Measurements from ENCODE around the gene IRF1.
"Not testable (repeated sequence)": the region's sequence is repeated elsewhere in the genome, so short reads cannot be mapped to it uniquely, and the experiment has no call there.

The IRF1 gene

DNA sequence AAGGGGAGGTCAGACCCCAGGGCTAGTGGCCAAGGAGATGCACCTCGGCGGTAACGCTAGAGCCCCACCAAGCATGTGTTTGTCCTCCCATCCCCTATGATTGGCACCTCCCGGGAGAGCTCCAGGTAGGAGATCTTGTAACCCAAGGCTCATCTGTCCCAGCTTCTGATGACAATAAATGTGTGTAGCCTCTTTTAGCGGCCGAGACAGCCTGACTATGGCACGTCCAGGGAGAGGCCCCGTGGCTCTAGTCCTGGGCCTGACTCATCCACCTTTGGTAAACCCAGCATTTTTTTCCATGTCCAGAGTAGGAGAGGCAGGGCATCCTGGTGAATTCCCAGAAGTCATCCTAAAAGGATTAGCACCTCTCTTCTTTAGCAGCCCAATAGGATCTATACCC, 39.2 kb downstream of the IRF1 start:
- H3K9ac ChIP-seq, result no peak overlapping the region
- no peak overlapping the region for H3K4me3 ChIP-seq
- no peak overlapping the region for H3K4me2 ChIP-seq
- TF ChIP-seq Cebpa-rat (IDR thresholded peaks at IDR 0.05), result no peak
- H3K27ac ChIP-seq, result no peak overlapping the region
- H3K27me3 ChIP-seq, result no peaks in the 10 kb centered on the region
- peaks cover 4% of the 10 kb centered on the region; the same call in 1 of the 2 replicates for H3K9me3 ChIP-seq
- no peaks in the 10 kb centered on the region for H4K20me1 ChIP-seq
- peaks cover 63% of the 10 kb centered on the region for H3K36me3 ChIP-seq
- H3K4me1 ChIP-seq, result peaks cover 64% of the 10 kb centered on the region

DNA sequence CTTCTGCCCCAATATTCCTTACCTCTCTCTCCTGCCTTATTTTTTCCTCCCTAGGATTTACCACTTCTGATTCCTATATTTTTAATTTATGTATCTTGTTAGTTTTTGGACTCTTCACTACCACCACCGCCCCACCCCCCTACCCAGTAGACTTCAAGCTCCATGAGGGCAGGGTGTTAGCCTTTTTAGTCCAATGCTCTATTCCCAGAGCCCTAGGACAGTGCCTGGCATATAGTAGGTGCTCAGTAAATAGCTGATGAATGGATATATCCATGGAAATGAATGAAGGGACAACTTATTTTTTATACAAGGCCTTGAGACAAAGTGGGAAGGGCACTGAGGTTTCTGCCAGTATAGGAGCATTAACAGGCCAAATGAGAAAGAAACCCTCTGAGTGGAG, 41.5 kb downstream of the IRF1 start:
- Histone ChIP-seq H3K4me3 (no peak overlapping the region), H3K36me3 (peaks cover 66% of the 10 kb centered on the region), H3K4me2 (no peak overlapping the region; the same call in 1 of the 2 replicates), H3K27me3 (no peaks in the 10 kb centered on the region), H3K27ac (no peak overlapping the region), H3K9ac (no peak overlapping the region), H3K4me1 (peaks cover 64% of the 10 kb centered on the region), H4K20me1 (no peaks in the 10 kb centered on the region), H3K9me3 (peaks cover 4% of the 10 kb centered on the region; the same call in 1 of the 2 replicates)
- TF ChIP-seq Cebpa-rat (IDR thresholded peaks at IDR 0.05), result no peak

- Histone ChIP-seq H3K4me1 (peaks cover 64% of the 10 kb centered on the region), H3K27me3 (no peaks in the 10 kb centered on the region), H3K4me2 (no peak overlapping the region), H4K20me1 (no peaks in the 10 kb centered on the region), H3K9ac (no peak overlapping the region), H3K9me3 (peaks cover 4% of the 10 kb centered on the region; the same call in 1 of the 2 replicates), H3K4me3 (no peak overlapping the region), H3K36me3 (peaks cover 68% of the 10 kb centered on the region), H3K27ac (0 out of 2 replicates have a peak overlapping the region, but pooled peaks have one; percentile 20)
- no peak for TF ChIP-seq Cebpa-rat (IDR thresholded peaks at IDR 0.05)
These were observed 43.4 kb downstream of the IRF1 start for GRCh38 chr5:132447196-132447595.

DNA sequence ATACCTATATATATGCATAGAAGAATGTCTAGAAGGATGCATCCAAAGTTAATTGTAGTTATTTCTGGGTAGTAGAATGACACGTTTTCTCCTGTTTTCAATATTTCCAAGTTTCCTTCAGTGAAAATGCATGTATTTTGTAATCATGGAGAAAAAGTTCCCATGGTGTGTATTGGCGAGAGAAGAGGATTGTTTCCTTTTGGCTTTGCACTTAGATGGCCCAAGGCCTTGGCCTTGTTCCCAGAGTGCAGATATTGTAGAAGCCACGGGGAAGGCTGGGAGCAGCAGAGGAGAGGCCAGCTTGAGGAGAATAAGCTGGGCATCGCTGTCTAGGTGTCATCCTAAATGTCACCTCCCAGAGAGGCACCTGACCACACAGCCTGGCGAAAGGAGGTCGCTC, 44.0 kb downstream of the IRF1 start:
- Histone ChIP-seq H3K4me2 (no peak overlapping the region), H3K9me3 (peaks cover 1% of the 10 kb centered on the region; the same call in 1 of the 2 replicates), H3K9ac (no peak overlapping the region), H3K4me3 (no peak overlapping the region), H4K20me1 (no peaks in the 10 kb centered on the region), H3K27ac (no peak overlapping the region), H3K27me3 (no peaks in the 10 kb centered on the region), H3K4me1 (peaks cover 62% of the 10 kb centered on the region), H3K36me3 (peaks cover 66% of the 10 kb centered on the region)
- no peak for TF ChIP-seq Cebpa-rat (IDR thresholded peaks at IDR 0.05)

- Histone ChIP-seq H3K27me3 (no peaks in the 10 kb centered on the region), H4K20me1 (no peaks in the 10 kb centered on the region), H3K4me1 (peaks cover 62% of the 10 kb centered on the region), H3K4me2 (peak overlapping the region; percentile 79), H3K27ac (peak overlapping the region; percentile 39; the same call in 1 of the 2 replicates), H3K9ac (no peak overlapping the region), H3K9me3 (no peaks in the 10 kb centered on the region), H3K4me3 (no peak overlapping the region), H3K36me3 (peaks cover 67% of the 10 kb centered on the region)
- TF ChIP-seq Cebpa-rat (IDR thresholded peaks at IDR 0.05), result no peak
These were observed 44.6 kb downstream of the IRF1 start for GRCh38 chr5:132445930-132446329.

DNA sequence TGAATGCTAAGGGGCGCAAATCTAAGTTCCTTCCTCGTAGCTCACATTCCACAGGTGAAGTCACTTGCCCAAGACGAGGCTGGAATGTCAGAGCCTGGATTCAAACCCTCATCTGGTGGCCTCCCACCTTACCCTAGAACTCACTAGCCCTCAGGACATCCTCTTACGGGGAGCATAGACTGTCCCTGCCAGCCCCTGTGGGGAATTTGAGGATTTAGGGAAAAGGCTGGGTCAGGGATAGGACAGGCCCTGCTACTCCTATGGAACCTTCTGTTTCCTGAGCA, 45.0 kb downstream of the IRF1 start:
- TF ChIP-seq Cebpa-rat (IDR thresholded peaks at IDR 0.05), result no peak
- no peaks in the 10 kb centered on the region for H3K9me3 ChIP-seq
- no peak overlapping the region for H3K4me3 ChIP-seq
- H3K27me3 ChIP-seq, result no peaks in the 10 kb centered on the region
- H3K4me1 ChIP-seq, result peaks cover 62% of the 10 kb centered on the region
- H3K36me3 ChIP-seq, result peaks cover 67% of the 10 kb centered on the region
- H3K27ac ChIP-seq, result peak overlapping the region; percentile 39; the same call in 1 of the 2 replicates
- H4K20me1 ChIP-seq, result no peaks in the 10 kb centered on the region
- no peak overlapping the region for H3K9ac ChIP-seq
- peak overlapping the region; percentile 79 for H3K4me2 ChIP-seq

- Histone ChIP-seq H3K4me3 (no peak overlapping the region), H4K20me1 (no peaks in the 10 kb centered on the region), H3K27ac (peak overlapping the region; percentile 39; the same call in 1 of the 2 replicates), H3K4me1 (peaks cover 66% of the 10 kb centered on the region), H3K9me3 (no peaks in the 10 kb centered on the region), H3K27me3 (no peaks in the 10 kb centered on the region), H3K4me2 (peak overlapping the region; percentile 79), H3K9ac (no peak overlapping the region), H3K36me3 (peaks cover 67% of the 10 kb centered on the region)
- no peak for TF ChIP-seq Cebpa-rat (IDR thresholded peaks at IDR 0.05)
These were observed 45.5 kb downstream of the IRF1 start for GRCh38 chr5:132444841-132445639.

- H3K4me2 ChIP-seq, result peak overlapping the region; percentile 50
- no peak for TF ChIP-seq Cebpa-rat (IDR thresholded peaks at IDR 0.05)
- H4K20me1 ChIP-seq, result no peaks in the 10 kb centered on the region
- peaks cover 61% of the 10 kb centered on the region for H3K36me3 ChIP-seq
- H3K27ac ChIP-seq, result peak overlapping the region; percentile 48
- H3K27me3 ChIP-seq, result no peaks in the 10 kb centered on the region
- no peaks in the 10 kb centered on the region for H3K9me3 ChIP-seq
- H3K4me1 ChIP-seq, result peaks cover 68% of the 10 kb centered on the region
- no peak overlapping the region for H3K9ac ChIP-seq
- no peak overlapping the region for H3K4me3 ChIP-seq
These were observed 46.5 kb downstream of the IRF1 start for GRCh38 chr5:132444061-132444460.

GRCh38 chr5:132439521-132440089, 51.0 kb downstream of the IRF1 start:
- Histone ChIP-seq H3K4me2 (peak overlapping the region; percentile 81), H3K9ac (0 out of 2 replicates have a peak overlapping the region, but pooled peaks have one; percentile 20), H3K4me1 (peaks cover 83% of the 10 kb centered on the region), H3K36me3 (peaks cover 40% of the 10 kb centered on the region), H3K27me3 (no peaks in the 10 kb centered on the region), H3K9me3 (no peaks in the 10 kb centered on the region), H3K27ac (peak overlapping the region; percentile 62; the same call in 1 of the 2 replicates), H4K20me1 (no peaks in the 10 kb centered on the region), H3K4me3 (no peak overlapping the region)
- TF ChIP-seq Cebpa-rat (IDR thresholded peaks at IDR 0.05), result no peak

GRCh38 chr5:132438917-132439316, 51.7 kb downstream of the IRF1 start:
- H3K36me3 ChIP-seq, result peaks cover 39% of the 10 kb centered on the region
- TF ChIP-seq Cebpa-rat (IDR thresholded peaks at IDR 0.05), result no peak
- no peak overlapping the region for H3K4me3 ChIP-seq
- no peaks in the 10 kb centered on the region for H3K27me3 ChIP-seq
- H3K4me2 ChIP-seq, result peak overlapping the region; percentile 81
- H3K27ac ChIP-seq, result peak overlapping the region; percentile 62
- H4K20me1 ChIP-seq, result no peaks in the 10 kb centered on the region
- no peaks in the 10 kb centered on the region for H3K9me3 ChIP-seq
- H3K9ac ChIP-seq, result peak overlapping the region; percentile 26; the same call in 1 of the 2 replicates
- peaks cover 83% of the 10 kb centered on the region for H3K4me1 ChIP-seq

GRCh38 chr5:132438267-132438645, 52.3 kb downstream of the IRF1 start:
- not testable (repeated sequence) for H3K27me3 ChIP-seq, H3K9me3 ChIP-seq, H3K4me3 ChIP-seq, H4K20me1 ChIP-seq
- Histone ChIP-seq H3K9ac (peak overlapping the region; percentile 52; the same call in 1 of the 2 replicates), H3K4me2 (peak overlapping the region; percentile 81), H3K27ac (peak overlapping the region; percentile 62), H3K36me3 (peaks cover 33% of the 10 kb centered on the region), H3K4me1 (peaks cover 80% of the 10 kb centered on the region)
